H1 (cell line): ENCODE measurements around the gene WNK2. TPM values are rescaled to one million over a fixed set of nuclear protein-coding genes. Genes with fewer than 3 reads are reported as not detected.

ENCODE experiments used
- CTCF ChIA-PET: fragments of 300-600 bp; sonication (Branson Sonifier 250); formaldehyde crosslinking; loops from one replicate; lab custom pipeline; 2021; ENCODE audit not compliant: partially characterized antibody; lab: Charles Lee
- POLR2A ChIA-PET: fragments of 300-600 bp; sonication (Branson Sonifier 250); formaldehyde crosslinking; loops from one replicate; lab custom pipeline; 2021; ENCODE audit warnings: inconsistent platforms; ENCODE audit not compliant: partially characterized antibody; lab: Charles Lee
- DNase-seq, 2 experiments: peaks; one replicate each; pipeline versions ENCODE4 v3.0.0 to v3.0.0-alpha.2; 2010 to 2022; ENCODE audit warnings: low spot score in 2 of 2, low read depth in 1 of 2, mixed read lengths in 1 of 2
- FAIRE-seq: peaks from 2 replicates; lab custom pipeline; 2011; peaks lifted over from hg19 to GRCh38; lab: Jason Lieb, UNC
- H2AFZ ChIP-seq: 2 replicates; pipeline ENCODE4 v1.8.1; 2012; ENCODE audit warnings: low read length, inconsistent platforms
- H2AK5ac ChIP-seq: 2 replicates; pipeline ENCODE4 v1.6.1; 2013; ENCODE audit warnings: low read depth, low read length
- H2BK120ac ChIP-seq: replicated peaks from 2 replicates; pipeline ENCODE3; 2013; ENCODE audit warnings: low read depth, low read length, inconsistent platforms
- H2BK12ac ChIP-seq: 2 replicates; pipeline ENCODE4 v1.6.1; 2013; ENCODE audit warnings: low read depth, low read length
- H2BK15ac ChIP-seq: 2 replicates; pipeline ENCODE4 v1.6.1; 2013; ENCODE audit warnings: low read length
- H2BK20ac ChIP-seq: 2 replicates; pipeline ENCODE4 v1.6.1; 2013; ENCODE audit warnings: low read length
- H2BK5ac ChIP-seq: 2 replicates; pipeline ENCODE4 v1.6.1; 2013; ENCODE audit warnings: low read depth, low read length
- H3K14ac ChIP-seq: 2 replicates; pipeline ENCODE4 v1.6.1; 2013; ENCODE audit warnings: inconsistent platforms; ENCODE audit not compliant: insufficient read length
- H3K18ac ChIP-seq: 2 replicates; pipeline ENCODE4 v1.6.1; 2013; ENCODE audit warnings: low read length; ENCODE audit errors: extremely low read depth
- H3K23ac ChIP-seq: 2 replicates; pipeline ENCODE4 v1.6.1; 2013; ENCODE audit warnings: inconsistent platforms; ENCODE audit not compliant: insufficient read length
- H3K23me2 ChIP-seq: 2 replicates; pipeline ENCODE4 v1.6.1; 2013; ENCODE audit warnings: low read depth, low read length
- H3K27ac ChIP-seq: 2 replicates; pipeline ENCODE4 v1.6.1; 2011; ENCODE audit warnings: low read depth, low read length, inconsistent platforms
- H3K27me3 ChIP-seq, 4 experiments: replicated peaks in 1 of 4; 1 replicate in 1 of 4; 2 replicates in 3 of 4; pipeline versions ENCODE4 v1.6.1 to v1.8.1; 2011 to 2013; ENCODE audit warnings: low read length in 3 of 4, mild to moderate bottlenecking in 3 of 4, inconsistent platforms in 2 of 4, mixed read lengths in 2 of 4, moderate library complexity in 1 of 4; ENCODE audit not compliant: control insufficient read depth in 3 of 4, insufficient read depth in 3 of 4; ENCODE audit errors: extremely low read depth in 1 of 4
- H3K36me3 ChIP-seq, 4 experiments: 2 replicates each; pipeline versions ENCODE4 v1.6.1 to v1.8.1; 2011 to 2013; ENCODE audit warnings: mild to moderate bottlenecking in 4 of 4, low read length in 3 of 4, moderate library complexity in 2 of 4, control low read depth in 1 of 4, inconsistent platforms in 1 of 4; ENCODE audit not compliant: insufficient read depth in 4 of 4, control insufficient read depth in 2 of 4
- H3K4ac ChIP-seq: replicated peaks from 2 replicates; pipeline ENCODE3; 2013; ENCODE audit warnings: low read length, low read depth, mixed read lengths, inconsistent platforms; ENCODE audit not compliant: insufficient read length
- H3K4me1 ChIP-seq, 4 experiments: replicated peaks in 1 of 4; 1 replicate in 1 of 4; 2 replicates in 3 of 4; pipeline versions ENCODE4 v1.6.1 to v1.8.1; 2011 to 2013; ENCODE audit warnings: low read length in 3 of 4, inconsistent platforms in 2 of 4, mixed read lengths in 1 of 4; ENCODE audit not compliant: insufficient read depth in 4 of 4, control insufficient read depth in 3 of 4
- H3K4me2 ChIP-seq, 2 experiments: 2 replicates each; pipeline versions ENCODE4 v1.6.1 to v1.8.1; 2011 to 2013; ENCODE audit warnings: low read depth in 2 of 2, low read length in 2 of 2, control low read depth in 1 of 2, inconsistent platforms in 1 of 2, mild to moderate bottlenecking in 1 of 2; ENCODE audit not compliant: insufficient read depth in 1 of 2
- H3K4me3 ChIP-seq, 4 experiments: fragments of 200-600, 300-600 bp in 1 of 4; sonication (generic), shearing (Covaris generic), sonication (Bioruptor Twin) in 1 of 4; 2 replicates each; pipeline versions ENCODE4 v1.5.1 to v1.8.1; 2011 to 2016; ENCODE audit warnings: low read length in 4 of 4, low read depth in 3 of 4, control low read depth in 2 of 4, inconsistent platforms in 2 of 4, mild to moderate bottlenecking in 2 of 4, mixed read lengths in 1 of 4, moderate library complexity in 1 of 4; ENCODE audit not compliant: insufficient read depth in 2 of 4; ENCODE audit errors: extremely low read depth in 1 of 4
- H3K56ac ChIP-seq: replicated peaks from 2 replicates; pipeline ENCODE3; 2013; ENCODE audit warnings: low read depth, mild to moderate bottlenecking, mixed read lengths, low read length, inconsistent platforms; ENCODE audit not compliant: insufficient read length
- H3K79me1 ChIP-seq: 2 replicates; pipeline ENCODE4 v1.6.1; 2013; ENCODE audit warnings: low read depth, low read length, control low read depth
- H3K79me2 ChIP-seq, 2 experiments: 2 replicates each; pipeline versions ENCODE4 v1.6.1 to v1.8.1; 2012 to 2013; ENCODE audit warnings: low read length in 2 of 2, mild to moderate bottlenecking in 2 of 2, inconsistent platforms in 1 of 2; ENCODE audit not compliant: insufficient read depth in 2 of 2, control insufficient read depth in 1 of 2
- H3K9ac ChIP-seq, 4 experiments: replicated peaks in 1 of 4; 1 replicate in 1 of 4; 2 replicates in 3 of 4; pipeline versions ENCODE4 v1.6.1 to v1.8.1; 2011 to 2013; ENCODE audit warnings: low read depth in 3 of 4, low read length in 3 of 4, control low read depth in 2 of 4, mild to moderate bottlenecking in 2 of 4, moderate library complexity in 2 of 4, inconsistent platforms in 1 of 4; ENCODE audit errors: extremely low read depth in 1 of 4
- H3K9me3 ChIP-seq, 2 experiments: 2 replicates each; pipeline versions ENCODE4 v1.6.1 to v1.8.1; 2012 to 2013; ENCODE audit warnings: mild to moderate bottlenecking in 2 of 2, moderate library complexity in 2 of 2, control low read depth in 1 of 2, inconsistent platforms in 1 of 2, low read depth in 1 of 2, low read length in 1 of 2, mixed read lengths in 1 of 2; ENCODE audit not compliant: insufficient read depth in 2 of 2
- H4K20me1 ChIP-seq, 2 experiments: replicated peaks in 1 of 2; 2 replicates each; pipeline versions ENCODE3 to v1.8.1; 2011 to 2013; ENCODE audit warnings: inconsistent platforms in 2 of 2, low read length in 2 of 2, mild to moderate bottlenecking in 1 of 2; ENCODE audit not compliant: insufficient read depth in 2 of 2, control insufficient read depth in 1 of 2
- H4K5ac ChIP-seq: 2 replicates; pipeline ENCODE4 v1.6.1; 2013; ENCODE audit warnings: low read length, low read depth, mixed read lengths, inconsistent platforms; ENCODE audit not compliant: insufficient read length
- H4K8ac ChIP-seq: 2 replicates; pipeline ENCODE4 v1.8.0; 2013; ENCODE audit warnings: mild to moderate bottlenecking, moderate library complexity, low read length, inconsistent platforms; ENCODE audit not compliant: insufficient read depth; ENCODE audit errors: extremely low read depth
- H4K91ac ChIP-seq: replicated peaks from 2 replicates; pipeline ENCODE3; 2013; ENCODE audit warnings: low read length, mixed read lengths, inconsistent platforms; ENCODE audit not compliant: insufficient read length
- CBX8 ChIP-seq: fragments of 300-800, 300-1000 bp; sonication (generic); IDR thresholded peaks from 2 replicates; pipeline ENCODE4 v1.7.1; 2016; ENCODE audit warnings: low read depth, low read length, borderline replicate concordance
- CTBP2 ChIP-seq: IDR thresholded peaks from 2 replicates; pipeline ENCODE4 v1.7.0; 2011; ENCODE audit warnings: borderline replicate concordance, mild to moderate bottlenecking, moderate library complexity, mixed read lengths, low read length; ENCODE audit not compliant: insufficient read depth, insufficient read length
- EZH2 ChIP-seq: fragments of 200-600 bp; sonication (generic); IDR thresholded peaks from 2 replicates; pipeline ENCODE4 v1.7.1; 2012; ENCODE audit warnings: low read depth, mild to moderate bottlenecking, moderate library complexity, low read length, inconsistent platforms; ENCODE audit not compliant: severe bottlenecking
- JUN ChIP-seq: IDR thresholded peaks from 2 replicates; pipeline ENCODE4 v1.6.1; 2011; ENCODE audit warnings: low read depth, mild to moderate bottlenecking, improper control_type of control experiment, low read length
- JUND ChIP-seq: IDR thresholded peaks from 2 replicates; pipeline ENCODE4 v1.6.1; 2011; ENCODE audit warnings: mild to moderate bottlenecking, improper control_type of control experiment, low read length
- MAFK ChIP-seq: IDR thresholded peaks from 2 replicates; pipeline ENCODE4 v1.6.1; 2012; ENCODE audit warnings: low read depth, mild to moderate bottlenecking, improper control_type of control experiment, low read length
- NANOG ChIP-seq: IDR thresholded peaks from 2 replicates; pipeline ENCODE4 v1.6.1; 2011; ENCODE audit warnings: low read length, low read depth, mild to moderate bottlenecking, inconsistent platforms; ENCODE audit not compliant: insufficient read depth, poor library complexity, severe bottlenecking
- RBBP5 ChIP-seq: IDR thresholded peaks from 2 replicates; pipeline ENCODE4 v1.7.1; 2012; ENCODE audit warnings: low read depth, mild to moderate bottlenecking, inconsistent platforms, low read length, moderate library complexity, borderline replicate concordance
- WGBS, 2 experiments: shearing (Covaris generic) in 1 of 2; methylation state at CpG; one replicate each; pipeline versions ENCODE4 v1.1.6 to v1.1.7; 2013 to 2015; ENCODE audit warnings: low lambda C conversion rate in 2 of 2, mixed read lengths in 2 of 2, inconsistent platforms in 1 of 2, low coverage in 1 of 2, missing lambda C conversion rate in 1 of 2; ENCODE audit not compliant: insufficient replicate concordance in 2 of 2, insufficient coverage in 1 of 2, insufficient read length in 1 of 2; ENCODE audit errors: extremely low coverage in 1 of 2, missing lambda C conversion rate in 1 of 2; 5-methylcytosine and 5-hydroxymethylcytosine counted together
- polyA plus RNA-seq, 7 experiments: library from polyadenylated mRNA; depleted of rRNA in 3 of 7; stranded (reverse) in 5 of 7; unstranded in 2 of 7; fragments of >200 nt in 5 of 7; fragments of 200-250 nt in 2 of 7; gene quantifications; 1 replicate in 5 of 7; 2 replicates in 1 of 7; 4 replicates in 1 of 7; pipeline versions ENCODE4 v1.2.1 to v1.2.3, GENCODE V29; 2011 to 2013; ENCODE audit warnings: missing spikeins in 2 of 7, mixed read lengths in 2 of 7
- total RNA-seq: library from RNA; stranded (reverse); fragmentation: NEBNext Ultra II Directional; extraction: Animal tissue kit (Norgen Biotek cat#: 25700); gene quantifications from 2 replicates; pipeline ENCODE4 v1.2.1, GENCODE V29; 2021

The WNK2 gene
- total and polyA plus RNA-seq, 2 of the 8 experiments (the other 6 are each of a cell fraction or from before 2014, with no cell fraction given): 12.0 to 87.2 TPM

DNA sequence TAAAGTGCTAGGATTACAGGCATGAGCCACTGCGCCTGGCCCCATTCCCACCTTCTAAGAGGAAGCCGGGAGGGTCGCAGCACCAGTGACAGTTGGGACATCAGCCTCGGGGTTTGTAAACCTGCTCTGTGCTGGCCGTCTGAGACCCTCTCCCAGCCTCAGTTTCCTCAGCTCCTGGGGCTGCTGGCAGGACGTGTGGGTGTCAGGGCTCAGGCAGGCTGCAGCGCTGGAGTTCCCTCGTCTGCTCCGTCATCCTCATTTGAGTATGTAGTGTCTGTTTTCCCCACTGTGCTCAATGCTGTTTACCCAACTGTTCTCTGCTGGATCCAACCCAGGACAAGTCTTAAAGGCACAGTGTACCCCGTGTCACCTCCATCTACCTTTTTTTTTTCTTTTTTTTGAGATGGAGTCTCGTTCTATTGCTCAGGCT, 47.9 kb upstream of the WNK2 start:
- no peak overlapping the region for H3K56ac ChIP-seq
- no peak for TF ChIP-seq MAFK
- TF ChIP-seq RBBP5: no peak
- TF ChIP-seq CTBP2: no peak
- no peak for TF ChIP-seq CBX8
- TF ChIP-seq NANOG: no peak
- no peak for TF ChIP-seq JUND
- TF ChIP-seq JUN: no peak
- TF ChIP-seq EZH2: no peak

More for the DNA sequence above, 47.9 kb upstream of the WNK2 start:
- no peak overlapping the region for H2BK5ac ChIP-seq
- no peak overlapping the region for H4K5ac ChIP-seq
- no peak overlapping the region for H3K14ac ChIP-seq
- peaks cover 9% of the 10 kb centered on the region; the same call in 1 of the 2 replicates for H3K79me1 ChIP-seq
- H3K27me3 ChIP-seq: peaks cover 0 to 13% (median 10%) of the 10 kb centered on the region in 4 experiments; a peak in 5 of 7 replicates
- no peak overlapping the region for H3K27ac ChIP-seq
- no peak overlapping the region for H2AK5ac ChIP-seq
- no peaks in the 10 kb centered on the region for H3K36me3 ChIP-seq
- peaks cover 0 to 3% of the 10 kb centered on the region in 2 experiments for H4K20me1 ChIP-seq
- DNase-seq (no peak), FAIRE-seq (no peak)
- ChIA-PET CTCF (interaction anchor here (0.6 to 3.4 kb wide), 6 partner anchors 9 to 264 kb away, joined by 3 to 11 read pairs (median 3); no protein-coding TSS in a partner anchor), POLR2A (interaction anchor here (0.7 to 1.3 kb wide), 2 partner anchors 17 to 23 kb away, joined by 3 read pairs; no protein-coding TSS in a partner anchor)
- no peak overlapping the region for H2BK15ac ChIP-seq
- no peak overlapping the region for H3K23ac ChIP-seq
- peaks cover 0 to 32% (median 18%) of the 10 kb centered on the region in 4 experiments; a peak in 6 of 7 replicates for H3K4me1 ChIP-seq
- H2BK120ac ChIP-seq: no peak overlapping the region
- 85% methylated on average over 10 of the region's 11 CpGs; no CpG with 5 or more reads in 1 of the 2 experiments for WGBS, 2 experiments
- no peak overlapping the region for H2BK20ac ChIP-seq
- H3K9ac ChIP-seq: no peak overlapping the region
- no peak overlapping the region for H3K4ac ChIP-seq
- no peak overlapping the region for H3K4me2 ChIP-seq
- no peak overlapping the region for H2AFZ ChIP-seq
- peaks cover 0 to 7% of the 10 kb centered on the region in 2 experiments; a peak in 1 of 4 replicates for H3K79me2 ChIP-seq
- no peak overlapping the region for H4K91ac ChIP-seq
- no peaks in the 10 kb centered on the region for H3K9me3 ChIP-seq
- H3K18ac ChIP-seq: no peak overlapping the region
- no peak overlapping the region; the same call in 1 of the 2 replicates for H2BK12ac ChIP-seq
- peaks cover 16% of the 10 kb centered on the region; the same call in 1 of the 2 replicates for H3K23me2 ChIP-seq
- no peak overlapping the region for H4K8ac ChIP-seq
- H3K4me3 ChIP-seq: no peak overlapping the region
